ENCODE measurements around the gene CEP170.

CEP170 gene

GRCh38 chr1:243267914-243268653 is 13.0 kb upstream of the CEP170 start:
- no peak for DNase-seq

- DNase-seq, result no peak
Observed at GRCh38 chr1:243267471-243267880, 12.4 kb upstream of the CEP170 start.

GRCh38 chr1:243266231-243266630 is 11.2 kb upstream of the CEP170 start:
- DNase-seq, result no peak

GRCh38 chr1:243264717-243265116 is 9.6 kb upstream of the CEP170 start:
- no peak for DNase-seq

DNA sequence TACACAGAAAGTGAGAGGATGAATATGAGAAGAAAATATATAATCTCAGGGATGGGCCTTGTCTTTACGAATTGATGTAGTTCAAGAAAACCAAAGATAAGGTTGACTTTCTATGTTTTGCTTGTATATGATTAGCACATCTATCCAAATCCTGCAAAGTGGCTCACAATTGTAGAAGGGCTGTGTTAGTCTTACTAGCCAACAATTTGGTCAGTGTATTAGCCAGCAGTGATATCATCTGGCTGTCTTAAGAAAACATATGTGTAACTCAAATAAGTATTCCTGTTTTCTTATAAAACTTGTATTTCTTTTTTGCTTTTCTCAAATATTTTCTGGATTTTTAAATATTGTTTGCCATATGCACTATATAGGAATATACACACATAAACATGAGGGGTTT is 6.3 kb upstream of the CEP170 start:
- DNase-seq, result no peak

DNA sequence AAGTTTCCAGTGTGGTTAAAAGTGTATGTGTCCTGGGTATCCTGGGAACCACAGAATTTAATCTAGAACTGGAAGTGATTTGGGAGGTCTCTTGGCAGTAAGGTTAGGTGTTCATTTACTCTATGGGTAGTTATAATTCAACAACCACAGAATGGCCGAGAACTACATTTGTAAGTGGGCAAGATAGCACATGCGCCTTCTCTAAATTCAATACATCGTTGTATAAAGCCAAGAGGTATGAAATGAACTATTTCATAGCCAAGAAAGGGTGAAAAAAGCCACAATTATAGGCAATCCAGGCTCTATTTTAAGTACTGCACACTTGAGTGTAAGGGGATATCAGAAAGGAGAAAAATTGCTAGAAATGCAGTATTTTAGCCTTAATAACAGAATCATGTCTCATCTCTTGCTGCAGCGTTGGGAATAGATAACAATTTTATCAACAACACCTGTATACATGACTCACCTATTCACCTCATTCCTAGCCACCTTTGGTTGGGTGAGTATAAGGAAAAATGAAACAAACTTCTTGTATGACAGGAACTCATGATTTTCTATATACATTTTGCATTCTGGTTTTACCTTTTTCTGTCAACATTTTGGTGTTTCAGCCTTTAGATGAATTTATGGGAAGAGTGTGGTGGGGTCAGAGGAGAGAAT is 5.3 kb upstream of the CEP170 start:
- DNase-seq, result no peak

- no peak for DNase-seq
Observed at GRCh38 chr1:243258731-243259130, 3.6 kb upstream of the CEP170 start.

- no peak for DNase-seq
Observed at GRCh38 chr1:243257189-243257588, 2.1 kb upstream of the CEP170 start.

DNA sequence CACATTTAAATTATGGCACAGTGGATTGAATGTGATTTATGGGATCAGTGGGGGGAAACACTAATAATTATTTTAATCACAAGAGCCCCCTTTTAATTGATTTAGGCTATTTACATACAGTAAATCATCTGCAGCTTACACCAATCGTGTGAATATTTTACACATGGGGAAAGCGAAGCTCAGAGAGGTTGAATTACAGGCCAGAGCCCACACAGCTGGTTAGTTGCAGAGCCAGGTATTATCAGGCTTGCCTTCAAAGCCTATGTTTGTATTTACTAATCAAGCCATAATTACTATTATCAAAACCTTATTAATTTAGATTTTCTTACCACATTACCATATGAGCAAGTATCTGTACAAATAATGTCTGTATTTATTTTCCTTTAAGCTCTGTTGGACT is 1.5 kb upstream of the CEP170 start:
- no peak for DNase-seq

DNA sequence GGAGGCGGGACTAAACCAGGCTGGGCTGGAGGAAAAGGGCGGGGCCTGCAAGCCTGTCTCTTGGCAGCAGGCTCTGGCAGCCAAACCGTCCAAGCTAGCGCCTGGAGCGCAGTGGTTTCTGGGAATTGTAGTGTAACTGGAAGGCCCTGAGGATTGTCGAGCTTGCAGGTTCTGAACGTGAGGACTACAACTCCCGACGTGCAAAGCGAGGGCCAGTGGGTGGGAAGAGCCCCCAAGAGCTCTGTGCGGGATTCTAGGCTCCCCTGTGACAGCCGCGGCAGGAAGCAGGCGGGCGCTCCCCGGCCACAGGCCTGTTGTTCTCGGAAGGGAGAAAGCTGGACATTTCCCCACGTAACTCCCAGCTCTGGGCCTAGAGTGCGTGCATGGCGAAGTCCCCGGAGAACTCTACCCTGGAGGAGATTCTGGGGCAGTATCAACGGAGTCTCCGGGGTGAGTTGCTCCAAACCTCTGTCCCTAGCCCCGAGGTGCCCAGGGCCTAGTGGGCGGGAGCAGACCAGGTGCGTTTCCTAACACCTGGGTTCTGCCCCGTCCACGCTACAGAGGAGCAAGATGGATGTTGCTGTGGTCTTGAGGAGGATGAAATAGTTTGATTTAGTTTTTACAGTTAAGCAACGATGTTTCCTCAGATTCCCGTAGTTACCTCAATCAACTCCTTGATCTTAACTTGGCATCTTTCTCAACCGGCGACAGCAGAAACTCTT is 871 bp upstream of the CEP170 start, which contains the start of gene SDCCAG8:
Gene SDCCAG8, plus strand, starts transcription at position 251 of the 722 bp plus-strand sequence. Its CDS starts 133 bp downstream, at position 384.
- peak; percentile 97 for DNase-seq

DNA sequence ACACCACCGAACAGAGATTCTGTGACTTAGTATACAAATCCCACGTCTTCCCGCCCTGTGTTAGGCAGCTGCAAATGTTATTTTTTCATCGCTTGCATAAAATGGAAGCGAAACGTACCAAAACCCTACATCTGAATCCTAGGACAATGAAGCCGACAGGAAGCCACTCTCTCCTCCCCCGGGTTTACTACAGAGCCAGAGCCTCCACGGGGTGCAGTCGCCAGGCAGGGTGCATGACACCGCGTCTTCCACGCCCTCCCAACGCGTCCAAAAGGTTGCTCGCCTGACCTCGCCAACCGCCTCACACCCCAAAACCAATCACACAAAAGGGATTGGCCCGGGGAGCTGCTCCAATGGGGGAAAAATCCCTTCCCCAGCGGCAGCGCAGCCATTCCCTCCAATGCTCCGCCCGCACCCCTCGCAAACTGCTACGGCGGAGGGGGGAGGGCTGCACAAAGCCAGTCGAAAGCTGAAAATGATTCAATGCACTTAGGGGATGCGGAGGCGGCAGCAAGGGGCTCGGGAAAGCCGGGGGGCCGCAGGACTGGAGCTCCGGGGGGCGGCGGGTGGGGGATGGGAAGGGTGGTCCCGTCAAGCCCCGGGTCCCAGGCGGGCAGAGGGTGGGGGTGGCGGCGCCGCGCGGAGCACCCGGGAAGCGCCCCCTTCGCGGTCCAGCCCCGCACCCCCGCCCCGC is 701 bp downstream of the CEP170 start:
- DNase-seq, result peak; percentile 72

DNA sequence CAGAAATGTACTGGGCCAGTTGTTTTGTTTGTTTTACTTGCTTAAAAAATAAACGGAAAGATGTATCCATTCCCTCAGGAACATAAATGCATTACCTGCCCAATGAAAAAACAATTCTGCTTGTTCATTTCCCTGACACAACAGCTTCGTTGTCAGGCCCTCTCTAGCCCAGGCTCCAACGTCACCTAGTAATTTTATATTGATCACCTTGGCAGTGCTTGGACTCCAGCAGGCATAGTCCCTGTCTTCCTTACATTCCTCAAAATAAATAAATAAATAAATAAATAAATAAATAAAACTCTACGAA is 1.2 kb downstream of the CEP170 start:
- DNase-seq, result no peak

GRCh38 chr1:243253211-243253925 is 1.7 kb downstream of the CEP170 start:
- no peak for DNase-seq

DNA sequence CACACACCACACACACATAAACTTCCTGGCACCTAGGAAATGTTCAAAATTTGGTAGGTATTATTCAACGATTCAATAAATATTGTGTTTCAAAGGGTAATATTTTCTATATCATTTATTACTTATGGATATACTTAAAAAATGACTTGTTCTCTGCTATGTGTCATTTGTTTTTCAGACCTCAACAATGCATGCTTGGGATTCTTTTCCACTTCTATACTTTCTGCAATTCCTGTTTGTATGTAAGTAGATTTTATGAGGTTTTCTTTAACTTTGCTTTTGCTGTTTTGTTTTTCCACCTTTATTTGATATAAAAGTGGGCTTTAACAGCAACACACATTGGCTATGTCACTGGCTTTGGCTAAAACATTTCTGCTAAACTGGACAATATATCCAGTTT is 3.5 kb downstream of the CEP170 start:
- DNase-seq, result no peak

DNA sequence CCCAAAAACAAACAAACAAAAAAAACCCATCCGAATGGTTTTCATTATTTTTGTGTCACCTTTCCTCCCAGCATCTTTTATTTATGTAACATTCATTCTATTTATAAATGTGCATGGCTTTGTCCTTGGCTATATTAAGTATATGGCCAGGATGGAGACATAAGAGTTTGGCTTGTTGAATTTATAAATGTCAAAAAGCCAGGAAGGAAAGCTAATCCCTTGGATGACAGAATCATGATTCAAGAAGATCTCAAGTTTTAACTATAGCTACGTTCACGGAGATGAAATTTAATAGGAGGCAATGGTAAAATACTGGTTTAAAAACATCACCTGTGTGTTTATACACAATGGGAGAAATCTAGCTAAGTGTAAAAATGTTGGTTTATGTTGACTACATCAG is 5.0 kb downstream of the CEP170 start:
- no peak for DNase-seq

DNA sequence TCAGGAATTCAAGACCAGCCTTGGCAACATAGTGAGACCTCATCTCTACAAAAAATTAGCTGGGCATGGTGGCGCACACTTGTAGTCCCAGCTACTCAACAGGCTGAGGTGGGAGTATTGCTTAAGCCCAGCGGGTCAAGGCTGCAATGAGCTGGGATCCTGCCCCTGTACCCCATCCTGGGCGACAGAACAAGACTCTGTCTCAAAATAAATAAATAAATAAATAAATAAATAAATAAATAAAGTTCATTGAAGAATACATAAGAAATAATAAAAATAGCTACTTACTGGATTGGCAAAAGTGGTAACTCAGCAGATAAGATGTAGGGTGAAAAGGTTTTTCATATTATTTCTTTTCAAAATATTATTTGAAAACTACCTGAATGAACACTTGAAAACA is 5.9 kb downstream of the CEP170 start:
- DNase-seq, result no peak

GRCh38 chr1:243247901-243248300 is 7.2 kb downstream of the CEP170 start:
- no peak for DNase-seq

DNA sequence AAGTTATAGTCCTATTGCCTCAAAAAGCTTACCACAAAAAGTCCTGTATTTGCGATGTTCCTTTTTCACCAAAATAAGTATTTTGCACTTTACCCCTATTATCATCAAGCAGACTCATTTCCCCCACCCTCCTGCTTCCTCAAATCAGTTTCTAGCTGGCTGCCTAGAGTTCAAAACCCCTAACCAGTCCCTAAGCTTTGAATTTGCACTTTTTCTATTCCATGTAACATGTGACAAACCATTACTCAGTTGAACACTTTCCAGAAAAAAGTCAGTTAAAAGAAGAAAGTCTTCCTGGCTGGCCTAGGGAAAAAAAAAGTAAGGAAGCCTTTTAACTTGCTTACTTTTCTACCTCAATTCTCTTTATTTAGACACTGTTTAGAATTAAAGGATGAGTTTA is 8.2 kb downstream of the CEP170 start:
- DNase-seq, result no peak

DNA sequence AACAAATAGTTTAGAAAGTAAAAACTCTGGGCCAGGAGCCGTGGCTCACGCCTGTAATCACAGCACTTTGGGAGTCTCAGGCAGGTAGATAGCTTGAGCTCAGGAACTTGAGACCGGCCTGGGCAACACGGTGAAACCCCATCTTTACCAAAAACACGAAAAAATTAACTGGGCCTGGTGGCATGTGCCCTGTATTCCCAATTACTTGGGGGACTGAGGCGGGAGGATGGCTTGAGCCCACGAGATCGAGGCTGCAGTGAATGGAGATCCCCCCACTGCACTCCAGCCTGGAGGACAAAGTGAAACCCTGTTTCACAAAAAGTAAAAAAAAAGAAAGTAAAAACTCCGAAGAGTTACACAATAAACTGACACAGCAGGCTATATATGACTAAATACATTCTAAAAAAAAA is 10.6 kb downstream of the CEP170 start:
- DNase-seq, result no peak

GRCh38 chr1:243236604-243237252 is 18.4 kb downstream of the CEP170 start:
- no peak for DNase-seq

DNA sequence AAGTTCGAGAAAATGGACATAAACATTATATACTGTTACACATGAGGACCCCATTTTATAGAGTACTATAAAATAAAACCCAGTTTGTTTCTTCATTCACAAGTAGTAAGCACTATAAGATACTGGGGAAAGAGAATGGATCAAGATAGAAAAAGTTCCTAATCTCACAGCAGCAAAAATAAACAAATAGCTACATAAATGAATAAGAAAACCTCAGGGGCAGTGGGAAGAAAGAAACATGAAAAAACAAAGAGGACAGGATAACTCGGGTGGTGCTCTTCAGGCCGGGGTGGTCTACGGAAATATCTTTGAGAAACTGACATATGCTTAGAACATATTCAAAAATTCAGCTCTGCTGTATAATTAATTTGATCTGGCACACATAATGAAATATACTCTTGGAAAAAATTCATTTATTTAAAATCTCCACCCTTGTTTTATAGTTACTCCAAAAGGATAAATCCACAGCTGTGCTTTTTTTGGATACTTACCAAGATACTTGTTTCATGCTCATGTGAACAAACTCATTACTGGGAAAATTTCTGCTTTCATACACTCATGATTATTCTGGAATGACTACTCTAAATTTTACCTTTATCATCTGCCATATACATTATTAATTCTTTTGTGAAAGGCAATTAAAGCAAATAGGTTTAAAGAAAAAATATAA is 20.0 kb downstream of the CEP170 start:
- no peak for DNase-seq

DNA sequence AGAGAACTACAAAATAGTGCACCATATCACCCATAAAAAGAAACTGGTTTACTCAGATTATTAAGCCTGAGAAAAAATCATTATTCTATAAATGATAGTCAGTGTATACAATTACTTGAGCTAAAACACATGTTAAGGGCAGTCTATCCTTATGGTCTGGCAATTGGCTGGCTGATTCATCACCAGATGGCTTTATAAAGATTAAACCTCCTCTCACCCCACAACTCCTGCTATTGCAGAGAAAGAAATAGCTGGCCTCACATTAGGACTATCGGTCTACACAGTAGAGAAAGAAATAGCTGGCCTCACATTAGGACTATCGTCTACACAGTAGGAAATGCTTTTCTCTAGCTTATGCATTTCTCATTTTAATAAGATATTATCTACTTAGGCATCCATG is 21.2 kb downstream of the CEP170 start:
- no peak for DNase-seq

All from stimulated activated CD4-positive, alpha-beta T cell treated with anti-CD3 and anti-CD28 coated beads, Interleukin-1b, Interleukin-23, amount 100 ng/mL, for 48 hours (primary cell).